Stimulated activated CD4-positive, alpha-beta T cell treated with anti-CD3 and anti-CD28 coated beads, Interleukin-2, amount 100 ng/mL, for 48 hours (primary cell): ENCODE measurements around the gene UNC79.

Experiments used
- DNase-seq, 2 donors: peaks; one replicate each; pipeline ENCODE4 v3.0.0-alpha.2; 2020

UNC79 gene

DNA sequence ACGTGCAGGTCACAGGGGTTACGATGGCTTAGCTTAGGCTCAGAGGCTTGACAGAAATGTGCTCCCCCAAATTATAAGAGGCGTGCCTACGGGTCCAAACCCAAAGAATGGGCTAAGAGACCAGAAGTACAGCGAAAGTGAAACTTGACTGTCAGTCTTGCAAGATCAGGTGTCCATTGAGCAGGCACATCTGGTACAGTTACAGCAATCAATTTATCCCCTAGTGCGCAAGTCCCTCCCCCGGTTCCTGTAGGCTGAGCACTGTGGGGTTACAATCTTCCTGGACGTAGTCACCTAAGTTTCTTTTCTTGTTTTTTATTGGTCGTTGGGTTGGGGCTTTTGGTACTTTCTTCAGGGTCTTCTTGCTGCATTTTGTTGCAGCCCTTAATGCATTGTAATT is 134.2 kb downstream of the UNC79 start:
- no peak for DNase-seq

- no peak for DNase-seq
Observed at GRCh38 chr14:93566065-93566693, 135.4 kb downstream of the UNC79 start.

DNA sequence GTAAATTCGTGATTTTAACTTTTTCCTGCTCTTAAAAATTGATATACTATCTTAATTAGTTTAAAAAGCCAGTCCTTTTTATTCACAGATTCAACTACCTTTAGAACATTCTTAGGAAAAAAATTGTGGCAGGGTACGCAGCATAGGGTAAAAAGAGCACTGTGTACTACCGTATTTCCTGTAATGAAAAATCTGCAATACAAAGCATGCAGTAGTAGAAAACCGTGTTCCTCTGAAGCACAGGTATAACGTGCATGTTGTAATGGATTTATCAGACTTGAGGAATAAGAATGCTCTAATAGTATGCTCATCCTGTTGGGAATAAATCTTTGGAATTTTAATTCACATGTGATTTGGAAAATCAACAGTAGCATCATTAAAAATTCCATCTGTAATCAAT is 140.5 kb downstream of the UNC79 start:
- no peak for DNase-seq

DNA sequence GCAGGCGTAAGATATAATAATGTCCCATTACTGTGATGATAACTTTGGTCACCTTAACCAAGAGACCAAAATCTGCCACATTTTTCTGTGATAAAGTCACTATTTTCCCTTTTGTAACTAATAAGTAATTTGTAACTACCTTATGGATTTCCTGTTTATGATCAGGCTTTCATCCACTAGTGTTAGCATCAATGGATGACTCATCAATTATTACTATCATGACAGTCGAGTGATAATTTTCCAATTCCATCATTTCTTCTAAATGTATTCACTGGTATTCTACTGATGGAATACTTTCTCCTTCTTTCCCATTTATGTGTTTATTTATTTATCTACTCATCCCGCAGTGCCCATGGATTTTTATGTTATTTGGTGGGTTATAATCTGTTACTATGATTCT is 148.4 kb downstream of the UNC79 start:
- no peak for DNase-seq

DNA sequence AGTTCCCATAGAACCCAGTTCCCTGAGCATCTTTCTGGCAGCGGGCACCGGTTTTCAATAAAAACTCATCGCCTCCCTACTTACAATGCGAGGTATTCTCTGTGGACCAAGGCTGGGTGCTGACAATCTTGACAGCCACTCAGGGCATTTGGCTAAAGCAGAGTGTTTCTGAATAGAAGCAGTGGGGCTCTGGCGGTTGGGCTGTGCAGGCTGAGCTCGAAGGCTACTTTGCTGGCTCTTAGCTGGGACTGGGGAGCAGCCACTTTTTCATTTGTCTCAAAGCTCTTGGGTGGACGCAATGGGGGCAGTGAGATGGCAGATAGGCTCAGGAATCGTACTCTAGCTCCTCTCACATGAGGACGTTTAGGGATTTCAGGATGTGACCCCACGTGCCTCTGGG is 151.8 kb downstream of the UNC79 start:
- no peak for DNase-seq

GRCh38 chr14:93587330-93587729 is 156.6 kb downstream of the UNC79 start:
- no peak for DNase-seq

GRCh38 chr14:93591506-93591905 is 160.8 kb downstream of the UNC79 start:
- DNase-seq: no peak

DNA sequence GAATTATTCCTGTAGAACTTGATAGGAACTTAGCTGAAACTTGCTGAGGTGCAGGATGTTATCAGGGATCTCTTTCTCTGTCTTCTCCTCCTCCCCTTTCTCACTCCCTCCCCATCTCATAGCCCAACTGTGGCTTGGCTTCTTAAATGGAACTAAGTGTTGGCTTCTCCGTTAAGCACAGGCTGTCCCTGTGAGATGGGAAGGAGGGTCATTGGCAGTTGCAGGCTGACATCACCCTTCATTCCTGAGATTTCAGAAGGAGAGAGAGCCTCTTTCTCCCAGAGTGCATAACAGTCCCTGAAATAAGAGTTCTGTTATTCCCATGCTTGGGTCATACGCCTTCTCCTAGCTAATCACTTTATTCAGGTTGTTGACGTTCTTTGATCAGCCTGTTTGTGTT is 162.0 kb downstream of the UNC79 start:
- DNase-seq: no peak

- no peak for DNase-seq
Observed at GRCh38 chr14:93606091-93606490, 175.4 kb downstream of the UNC79 start.

GRCh38 chr14:93619176-93619793 is 188.5 kb downstream of the UNC79 start:
- DNase-seq: peak; percentile 1 to 4

GRCh38 chr14:93628048-93628447 is 197.3 kb downstream of the UNC79 start:
- DNase-seq: no peak

GRCh38 chr14:93629643-93630042 is 198.9 kb downstream of the UNC79 start:
- no peak for DNase-seq

DNA sequence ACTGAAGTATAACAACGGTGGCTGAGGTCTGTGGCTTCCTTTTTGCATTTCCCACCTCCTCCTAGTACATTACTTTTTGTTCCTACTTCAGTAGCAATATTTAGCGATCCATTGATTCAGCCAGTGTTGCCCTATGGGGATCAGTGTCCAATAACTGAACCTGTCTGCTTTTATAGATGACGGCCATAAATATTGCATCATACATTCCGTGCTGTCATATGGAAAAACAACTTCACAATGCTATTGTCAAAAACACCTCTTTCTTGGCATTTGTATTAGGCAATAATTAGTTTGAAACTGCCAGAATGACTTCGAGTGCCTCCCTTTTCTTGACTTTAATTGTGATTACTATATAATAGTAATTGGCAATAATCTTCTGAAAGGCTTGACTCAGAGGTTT is 208.1 kb downstream of the UNC79 start:
- no peak for DNase-seq

GRCh38 chr14:93643127-93643526 is 212.4 kb downstream of the UNC79 start:
- DNase-seq: no peak

- no peak for DNase-seq
Observed at GRCh38 chr14:93643676-93644075, 212.9 kb downstream of the UNC79 start.

DNA sequence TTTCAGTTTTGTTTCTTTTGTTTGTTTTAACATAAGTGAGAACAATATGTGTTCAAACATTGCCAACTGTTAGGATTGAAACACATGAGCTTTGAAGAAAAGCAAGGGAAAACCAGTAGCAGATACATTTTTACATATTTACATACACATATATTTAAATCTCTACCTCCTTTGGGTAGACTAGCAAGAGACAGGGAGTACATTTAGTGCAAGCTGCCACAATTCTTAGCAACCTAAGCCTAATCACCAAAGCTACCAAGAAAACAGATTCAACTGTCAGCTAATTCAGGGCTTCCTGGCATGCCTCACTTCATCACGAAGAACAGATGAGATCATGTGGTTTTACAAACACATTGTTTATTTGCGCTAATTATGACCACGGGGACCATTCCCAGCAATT is 214.5 kb downstream of the UNC79 start:
- DNase-seq: no peak

DNA sequence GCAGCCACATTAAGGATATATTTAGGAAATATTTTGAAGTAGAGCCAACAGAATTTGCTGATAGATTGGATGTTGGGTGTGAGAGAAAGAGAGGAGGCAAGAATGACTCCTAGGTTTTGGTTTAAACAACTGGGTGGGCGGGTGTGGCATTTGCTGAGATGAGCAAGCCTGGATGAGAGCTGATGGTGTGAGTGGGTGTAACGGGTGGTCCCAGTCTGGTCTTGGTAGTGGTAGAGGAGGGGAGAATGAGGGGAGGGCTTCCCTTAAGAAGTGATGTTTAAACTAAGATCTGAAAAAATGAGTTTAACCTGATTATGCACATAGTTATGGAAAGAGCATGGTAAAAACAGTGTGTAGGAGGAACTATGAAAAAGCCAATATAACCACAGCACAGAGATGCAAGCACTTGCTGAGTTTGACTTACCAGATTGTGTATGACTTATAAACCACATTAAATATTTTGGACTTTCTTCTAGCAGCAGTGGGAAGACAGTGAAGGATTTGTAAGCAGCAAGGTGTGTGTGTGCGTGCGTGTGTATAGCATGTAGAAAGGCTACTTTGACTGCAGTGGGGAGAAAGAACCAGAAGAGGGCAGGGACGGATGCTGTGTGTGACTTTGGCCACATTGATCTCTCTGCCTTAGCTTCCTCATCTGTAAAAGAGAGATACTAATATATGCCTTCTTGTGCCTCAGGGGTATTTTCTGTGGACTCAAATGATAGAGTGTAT is 217.9 kb downstream of the UNC79 start:
- DNase-seq: peak in 1 of 2 donors; percentile 4

GRCh38 chr14:93654599-93654998 is 223.9 kb downstream of the UNC79 start:
- no peak for DNase-seq

DNA sequence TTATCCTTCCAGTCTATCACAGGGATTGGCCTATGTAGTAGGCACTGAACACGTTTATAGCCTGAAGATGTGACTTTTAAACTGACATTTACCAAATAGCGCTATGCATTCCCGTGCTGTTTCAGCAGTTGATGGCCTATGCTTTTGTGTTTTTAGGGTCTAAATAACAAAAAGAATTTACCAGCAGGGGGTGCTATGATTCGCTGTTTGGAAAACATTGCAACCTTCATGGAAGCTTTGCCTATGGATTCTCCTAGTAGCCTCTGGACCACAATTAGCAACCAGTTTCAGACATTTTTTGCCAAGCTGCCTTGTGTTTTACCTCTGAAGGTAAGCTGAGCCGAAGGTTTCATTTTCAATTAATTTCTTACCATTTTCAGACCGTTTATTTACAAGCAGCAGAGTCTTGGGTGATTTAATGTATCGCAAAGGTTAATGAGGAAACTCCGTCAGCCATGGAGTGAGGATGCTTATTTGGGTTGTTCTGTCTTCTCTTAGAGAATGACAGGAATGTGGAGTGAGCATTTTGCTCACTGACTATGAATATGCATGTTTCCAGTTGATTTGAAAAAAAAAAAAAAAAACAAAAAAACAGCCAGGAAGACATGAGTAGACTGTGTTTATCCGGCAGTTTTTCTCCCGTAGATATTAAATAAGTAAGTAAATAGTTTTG is 224.5 kb downstream of the UNC79 start:
- no peak for DNase-seq

DNA sequence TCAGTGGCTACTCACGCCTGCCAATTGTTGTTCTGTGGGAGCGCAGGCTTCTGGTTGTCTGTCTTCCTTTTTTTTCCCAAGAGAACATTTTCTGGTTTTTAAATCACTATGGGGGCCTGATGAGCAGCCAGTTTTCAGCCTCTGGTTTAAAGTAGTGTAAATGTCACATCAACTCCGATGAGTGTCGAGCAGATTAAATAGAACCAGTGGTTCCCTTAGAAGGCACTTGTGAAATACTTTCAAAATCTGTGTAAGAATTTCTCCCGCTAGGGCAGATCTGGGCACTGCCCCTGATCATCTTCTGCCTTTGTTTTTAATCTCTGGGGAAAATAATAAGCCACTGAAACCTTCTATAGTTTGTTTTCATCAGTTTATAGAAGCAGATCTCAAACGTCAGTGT is 227.1 kb downstream of the UNC79 start:
- no peak for DNase-seq

GRCh38 chr14:93663317-93663716 is 232.6 kb downstream of the UNC79 start:
- no peak for DNase-seq

- DNase-seq: no peak
Observed at GRCh38 chr14:93665169-93665568, 234.4 kb downstream of the UNC79 start.

- no peak for DNase-seq
Observed at GRCh38 chr14:93669632-93670031, 238.9 kb downstream of the UNC79 start.

GRCh38 chr14:93674343-93674742 is 243.6 kb downstream of the UNC79 start:
- no peak for DNase-seq
